Measurements from ENCODE around the gene NCOA7. TPM values are rescaled to one million over a fixed set of nuclear protein-coding genes. Genes with fewer than 3 reads are reported as not detected.

NCOA7 gene
- polyA plus RNA-seq, 1 of the 3 experiments (the other 2 are of a cell fraction) = 16.3 TPM

GRCh38 chr6:125769147-125769783 is 21.5 kb upstream of the NCOA7 start:
- H3K36me3 ChIP-seq (replicated peaks in 1 of 2; ENCODE audit: control insufficient read depth in 1 of 2, insufficient read depth in 2 of 2, low read length in 1 of 2) = no peaks in the 10 kb centered on the region
- H3K9me2 ChIP-seq = no peaks in the 10 kb centered on the region
- no peaks in the 10 kb centered on the region for H3K4me1 ChIP-seq (ENCODE audit: control insufficient read depth in 1 of 2, insufficient read depth in 2 of 2, low read depth in 1 of 2, low read length in 1 of 2)
- TF ChIP-seq TCF12 (IDR thresholded peaks at IDR 0.05) (no peak), GABPA (IDR thresholded peaks at IDR 0.05; ENCODE audit: low read depth) (no peak), REST (IDR thresholded peaks at IDR 0.05; ENCODE audit: low read depth, low read length) (no peak), CTCF (IDR thresholded peaks at IDR 0.05) (no peak), FOXM1 (IDR thresholded peaks at IDR 0.05; ENCODE audit: low read depth) (no peak), RCOR1 (IDR thresholded peaks at IDR 0.05; ENCODE audit: low read length) (no peak), MXI1 (IDR thresholded peaks at IDR 0.05; ENCODE audit: low read depth, low read length) (no peak), RFX5 (IDR thresholded peaks at IDR 0.05; ENCODE audit: low read length) (no peak), CHD2 (IDR thresholded peaks at IDR 0.05; ENCODE audit: low read length, partially characterized antibody) (no peak), SIN3A (IDR thresholded peaks at IDR 0.05; ENCODE audit: borderline replicate concordance, low read depth, low read length) (no peak), ELF1 (IDR thresholded peaks at IDR 0.05) (no peak), YY1 (IDR thresholded peaks at IDR 0.05; ENCODE audit: low read depth) (no peak), FOXJ3 (CRISPR knock-in tag; IDR thresholded peaks at IDR 0.05) (no peak), EP300 (IDR thresholded peaks at IDR 0.05; ENCODE audit: borderline replicate concordance in 1 of 2, low read depth in 1 of 2, low read length in 1 of 2) (no peak)
- TF ChIP-seq, protein P1, sequence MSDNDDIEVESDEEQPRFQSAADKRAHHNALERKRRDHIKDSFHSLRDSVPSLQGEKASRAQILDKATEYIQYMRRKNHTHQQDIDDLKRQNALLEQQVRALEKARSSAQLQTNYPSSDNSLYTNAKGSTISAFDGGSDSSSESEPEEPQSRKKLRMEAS (IDR thresholded peaks at IDR 0.05; ENCODE audit: low read depth) = no peak
- no peak overlapping the region for H3K4me3 ChIP-seq (ENCODE audit: low read depth in 2 of 2, low read length in 1 of 2)
- H3K4me2 ChIP-seq = no peak overlapping the region
- H4K20me1 ChIP-seq (ENCODE audit: insufficient read depth) = no peaks in the 10 kb centered on the region
- H2AFZ ChIP-seq (ENCODE audit: low read depth) = no peak overlapping the region
- no peaks in the 10 kb centered on the region for H3K79me2 ChIP-seq (ENCODE audit: insufficient read depth)
- 19% methylated on average over 6 of the region's 6 CpGs for WGBS (ENCODE audit: low lambda C conversion rate)
- H3K9me3 ChIP-seq = no peaks in the 10 kb centered on the region
- no peak overlapping the region for H3K27ac ChIP-seq (ENCODE audit: low read depth in 2 of 2, low read length in 1 of 2)
- DNase-seq = no peak
- no peak overlapping the region for H3K9ac ChIP-seq
- POLR2A ChIA-PET = no interaction called here
- peaks cover 29% of the 10 kb centered on the region for H3K27me3 ChIP-seq (ENCODE audit: insufficient read depth)
- CTCF ChIA-PET = interaction anchor here (0.6 to 4.9 kb wide), 11 partner anchors 10 to 460 kb away, joined by 3 to 24 read pairs (median 3); no protein-coding TSS in a partner anchor
- H3F3A ChIP-seq (replicated peaks; ENCODE audit: insufficient read depth) = no peaks in the 10 kb centered on the region

Measured in SK-N-SH (cell line).